CD14-positive monocyte (primary cell): Measurements from ENCODE around the gene GALNTL6. TPM values are rescaled to one million over a fixed set of nuclear protein-coding genes. Genes with fewer than 3 reads are reported as not detected.

Experiments
- DNase-seq, 3 donors: peaks; one replicate each; pipeline ENCODE4 v3.0.0-alpha.2; 2011 to 2022
- H2AFZ ChIP-seq: 2 replicates; pipeline ENCODE4 v1.6.0; 2012; ENCODE audit warnings: mild to moderate bottlenecking, low read depth, low read length, inconsistent platforms; ENCODE audit not compliant: insufficient read depth, poor library complexity, severe bottlenecking
- H3K27ac ChIP-seq, 2 donors: 1 replicate in 1 of 2; 2 replicates in 1 of 2; pipeline ENCODE4 v1.5.1; 2012 to 2013; ENCODE audit warnings: low read length in 2 of 2, control low read depth in 1 of 2, inconsistent platforms in 1 of 2, low read depth in 1 of 2, mild to moderate bottlenecking in 1 of 2
- H3K27me3 ChIP-seq, 2 donors: one replicate each; pipeline versions ENCODE4 v1.6.0 to v1.6.1; 2011 to 2013; ENCODE audit warnings: low read length in 2 of 2; ENCODE audit not compliant: control insufficient read depth in 2 of 2, insufficient read depth in 2 of 2
- H3K36me3 ChIP-seq, 2 donors: replicated peaks in 1 of 2; 1 replicate in 1 of 2; 2 replicates in 1 of 2; pipeline versions ENCODE4 v1.5.1 to v1.6.1; 2012 to 2013; ENCODE audit warnings: low read length in 2 of 2, control low read depth in 1 of 2, inconsistent platforms in 1 of 2, mild to moderate bottlenecking in 1 of 2; ENCODE audit not compliant: insufficient read depth in 2 of 2, control insufficient read depth in 1 of 2
- H3K4me1 ChIP-seq, 2 donors: 1 replicate in 1 of 2; 2 replicates in 1 of 2; pipeline versions ENCODE4 v1.5.1 to v1.6.1; 2012 to 2013; ENCODE audit warnings: low read length in 2 of 2, control low read depth in 1 of 2, inconsistent platforms in 1 of 2, mild to moderate bottlenecking in 1 of 2, moderate library complexity in 1 of 2; ENCODE audit not compliant: insufficient read depth in 2 of 2, control insufficient read depth in 1 of 2
- H3K4me2 ChIP-seq: replicated peaks from 2 replicates; pipeline ENCODE3; 2012; ENCODE audit warnings: low read length, moderate library complexity, mild to moderate bottlenecking; ENCODE audit not compliant: poor library complexity, severe bottlenecking; ENCODE audit errors: extremely low read depth
- H3K4me3 ChIP-seq, 3 experiments: fragments of 200-600 bp in 1 of 3; sonication (generic) in 1 of 3; replicated peaks in 1 of 3; 1 replicate in 2 of 3; 2 replicates in 1 of 3; pipeline ENCODE4 v1.5.1; 2011 to 2013; ENCODE audit warnings: low read length in 3 of 3, mild to moderate bottlenecking in 3 of 3, control low read depth in 2 of 3, low read depth in 2 of 3, inconsistent platforms in 1 of 3, moderate library complexity in 1 of 3
- H3K79me2 ChIP-seq: 2 replicates; pipeline ENCODE4 v1.6.0; 2012; ENCODE audit warnings: mild to moderate bottlenecking, control low read depth, inconsistent platforms, low read length, moderate library complexity; ENCODE audit not compliant: insufficient read depth
- H3K9ac ChIP-seq: 2 replicates; pipeline ENCODE4 v1.6.0; 2017; ENCODE audit warnings: low read length, mild to moderate bottlenecking; ENCODE audit not compliant: insufficient read depth, poor library complexity, severe bottlenecking
- H3K9me3 ChIP-seq, 2 donors: replicated peaks in 1 of 2; 1 replicate in 1 of 2; 2 replicates in 1 of 2; pipeline versions ENCODE4 v1.5.1 to v1.6.1; 2012 to 2013; ENCODE audit warnings: low read length in 2 of 2, control low read depth in 1 of 2; ENCODE audit not compliant: control insufficient read depth in 1 of 2, insufficient read depth in 1 of 2
- H4K20me1 ChIP-seq: 2 replicates; pipeline ENCODE4 v1.6.0; 2012; ENCODE audit warnings: mild to moderate bottlenecking, low read length, control low read depth, moderate library complexity; ENCODE audit not compliant: insufficient read depth
- H3K27ac Mint-ChIP-seq, 7 donors: one replicate each; pipeline ENCODE4 v1.8.0; 2020; ENCODE audit warnings: mild to moderate bottlenecking in 7 of 7, mixed read lengths in 7 of 7, moderate library complexity in 6 of 7, inconsistent platforms in 2 of 7
- H3K27me3 Mint-ChIP-seq, 3 donors: one replicate each; pipeline ENCODE4 v1.8.0; 2021 to 2022; ENCODE audit warnings: low read depth in 3 of 3, mild to moderate bottlenecking in 3 of 3, mixed read lengths in 3 of 3, moderate library complexity in 3 of 3, inconsistent platforms in 1 of 3
- H3K36me3 Mint-ChIP-seq, 2 donors: one replicate each; pipeline ENCODE4 v1.8.0; 2020; ENCODE audit warnings: mixed read lengths in 2 of 2, inconsistent platforms in 1 of 2, mild to moderate bottlenecking in 1 of 2
- H3K4me1 Mint-ChIP-seq: one replicate; pipeline ENCODE4 v1.8.0; 2020; ENCODE audit warnings: mild to moderate bottlenecking, mixed read lengths
- H3K4me3 Mint-ChIP-seq, 2 donors: one replicate each; pipeline ENCODE4 v1.8.0; 2020; ENCODE audit warnings: mild to moderate bottlenecking in 2 of 2, mixed read lengths in 2 of 2, moderate library complexity in 1 of 2
- H3K9me3 Mint-ChIP-seq, 7 donors: one replicate each; pipeline ENCODE4 v1.8.0; 2020 to 2022; ENCODE audit warnings: mixed read lengths in 7 of 7, mild to moderate bottlenecking in 6 of 7, moderate library complexity in 6 of 7, inconsistent platforms in 2 of 7
- whole genome bisulfite sequencing: methylation state at CpG from one replicate; pipeline ENCODE4 v1.1.5; 2013; ENCODE audit warnings: missing lambda C conversion rate; ENCODE audit not compliant: insufficient coverage; 5-methylcytosine and 5-hydroxymethylcytosine counted together
- intact Hi-C, 2 donors: fragments of 100-400 bp; cut with micrococcal nuclease; formaldehyde crosslinking; loops; one replicate each; pipeline versions ENCODE4 v1.15.0 to v1.15.1; 2023
- polyA plus RNA-seq, 3 donors: library from polyadenylated mRNA; depleted of rRNA in 1 of 3; unstranded in 2 of 3; stranded (reverse) in 1 of 3; fragments of 300-500 nt in 2 of 3; fragments of >200 nt in 1 of 3; fragmentation: Illumina TruSeq in 2 of 3; gene quantifications; 1 replicate in 2 of 3; 2 replicates in 1 of 3; pipeline ENCODE4 v1.2.3, GENCODE V29; 2012 to 2021
- TF ChIP-seq, protein P1 (sequence below): fragments of 200-600 bp; IDR thresholded peaks from one replicate; pipeline ENCODE4 v1.8.0; 2022; ENCODE audit warnings: antibody characterized with exemption, mild to moderate bottlenecking

The GALNTL6 gene
- polyA plus RNA-seq, 3 donors = 0.05 TPM; not detected in 2

DNA sequence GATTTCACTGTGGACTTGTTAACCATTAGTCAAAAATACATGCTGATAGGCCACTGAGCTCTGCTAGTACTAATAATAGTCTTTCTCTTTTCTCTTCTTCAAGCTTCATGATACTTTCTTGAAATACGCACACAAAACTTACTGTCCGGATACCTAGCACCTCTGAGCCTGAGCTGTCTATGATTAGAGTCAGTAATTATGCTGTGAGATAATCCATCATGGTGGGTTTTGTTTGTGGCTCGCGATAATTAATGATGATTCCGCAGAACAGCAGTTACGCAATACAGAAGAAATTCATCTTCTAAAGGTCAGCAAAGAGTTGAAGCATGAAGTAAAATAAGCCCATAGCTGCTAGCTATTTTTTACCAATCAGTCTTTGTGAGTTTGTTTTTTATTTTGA, 843.9 kb downstream of the GALNTL6 start:
- Mint-ChIP-seq H3K27me3 (peaks cover 0 to 1% (median 0%) of the 10 kb centered on the region in 3 donors), H3K9me3 (peaks cover 0 to 9% (median 0%) of the 10 kb centered on the region in 7 donors), H3K4me3 (no peak overlapping the region), H3K27ac (no peak overlapping the region), H3K4me1 (no peaks in the 10 kb centered on the region), H3K36me3 (no peaks in the 10 kb centered on the region)
- no peak for DNase-seq
- no peak overlapping the region for H3K9ac ChIP-seq
- no peaks in the 10 kb centered on the region for H3K36me3 ChIP-seq
- TF ChIP-seq, protein P1, sequence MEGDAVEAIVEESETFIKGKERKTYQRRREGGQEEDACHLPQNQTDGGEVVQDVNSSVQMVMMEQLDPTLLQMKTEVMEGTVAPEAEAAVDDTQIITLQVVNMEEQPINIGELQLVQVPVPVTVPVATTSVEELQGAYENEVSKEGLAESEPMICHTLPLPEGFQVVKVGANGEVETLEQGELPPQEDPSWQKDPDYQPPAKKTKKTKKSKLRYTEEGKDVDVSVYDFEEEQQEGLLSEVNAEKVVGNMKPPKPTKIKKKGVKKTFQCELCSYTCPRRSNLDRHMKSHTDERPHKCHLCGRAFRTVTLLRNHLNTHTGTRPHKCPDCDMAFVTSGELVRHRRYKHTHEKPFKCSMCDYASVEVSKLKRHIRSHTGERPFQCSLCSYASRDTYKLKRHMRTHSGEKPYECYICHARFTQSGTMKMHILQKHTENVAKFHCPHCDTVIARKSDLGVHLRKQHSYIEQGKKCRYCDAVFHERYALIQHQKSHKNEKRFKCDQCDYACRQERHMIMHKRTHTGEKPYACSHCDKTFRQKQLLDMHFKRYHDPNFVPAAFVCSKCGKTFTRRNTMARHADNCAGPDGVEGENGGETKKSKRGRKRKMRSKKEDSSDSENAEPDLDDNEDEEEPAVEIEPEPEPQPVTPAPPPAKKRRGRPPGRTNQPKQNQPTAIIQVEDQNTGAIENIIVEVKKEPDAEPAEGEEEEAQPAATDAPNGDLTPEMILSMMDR = no peak
- no peaks in the 10 kb centered on the region for H4K20me1 ChIP-seq
- no peak overlapping the region for H3K4me3 ChIP-seq
- H3K9me3 ChIP-seq = no peaks in the 10 kb centered on the region
- no peaks in the 10 kb centered on the region for H3K4me1 ChIP-seq
- H2AFZ ChIP-seq = no peak overlapping the region
- 100% methylated on average over 5 of the region's 6 CpGs for WGBS
- H3K27ac ChIP-seq = no peak overlapping the region
- no peaks in the 10 kb centered on the region for H3K79me2 ChIP-seq
- H3K4me2 ChIP-seq = no peak overlapping the region
- intact Hi-C loops = no loop called here
- H3K27me3 ChIP-seq = no peaks in the 10 kb centered on the region

GRCh38 chr4:172660251-172660650, 847.0 kb downstream of the GALNTL6 start:
- Histone ChIP-seq H3K79me2 (no peaks in the 10 kb centered on the region), H4K20me1 (no peaks in the 10 kb centered on the region), H3K4me2 (no peak overlapping the region), H3K9me3 (no peaks in the 10 kb centered on the region), H3K4me1 (peaks cover 10 to 11% of the 10 kb centered on the region in 2 donors), H3K4me3 (no peak overlapping the region), H3K36me3 (no peaks in the 10 kb centered on the region), H2AFZ (no peak overlapping the region), H3K27me3 (no peaks in the 10 kb centered on the region), H3K27ac (no peak overlapping the region), H3K9ac (no peak overlapping the region)
- 100% methylated on average over 1 of the region's 3 CpGs for whole genome bisulfite sequencing
- Mint-ChIP-seq H3K4me3 (no peak overlapping the region), H3K4me1 (peaks cover 11% of the 10 kb centered on the region), H3K9me3 (peaks cover 0 to 6% (median 2%) of the 10 kb centered on the region in 7 donors), H3K36me3 (no peaks in the 10 kb centered on the region), H3K27me3 (peaks cover 0 to 3% (median 0%) of the 10 kb centered on the region in 3 donors), H3K27ac (no peak overlapping the region)
- no peak for DNase-seq
- intact Hi-C loops = no loop called here
- TF ChIP-seq, protein P1 = no peak
